Right atrium auricular region (tissue), 2 donors: ENCODE measurements around the gene SLC27A3. TPM values are rescaled to one million over a fixed set of nuclear protein-coding genes. Genes with fewer than 3 reads are reported as not detected.
A peak's percentile ranks its signal among the peaks of the same experiment; 100 is the strongest.

ENCODE experiments used
- DNase-seq: peaks from one replicate; pipeline ENCODE4 v3.0.0-alpha.2; 2019; ENCODE audit warnings: low spot score
- H3K27ac ChIP-seq, 2 donors: fragments of 200-600 bp; sonication (generic); 1 replicate in 1 of 2; 2 replicates in 1 of 2; pipeline ENCODE4 v1.5.1; 2016 to 2019
- H3K27me3 ChIP-seq, 2 donors: fragments of 200-600 bp; sonication (generic); one replicate each; pipeline versions ENCODE4 v1.5.1 to v1.6.0; 2017 to 2019
- H3K36me3 ChIP-seq: fragments of 200-600 bp; sonication (generic); one replicate; pipeline ENCODE4 v1.5.1; 2016
- H3K4me1 ChIP-seq, 2 donors: fragments of 200-600 bp; sonication (generic); one replicate each; pipeline versions ENCODE4 v1.5.1 to v1.6.0; 2017 to 2019
- H3K4me3 ChIP-seq, 2 donors: fragments of 200-600 bp; sonication (generic); 1 replicate in 1 of 2; 2 replicates in 1 of 2; pipeline ENCODE4 v1.5.1; 2017 to 2019; ENCODE audit warnings: mild to moderate bottlenecking in 1 of 2, moderate library complexity in 1 of 2
- H3K9me3 ChIP-seq, 2 donors: fragments of 200-600 bp; sonication (generic); one replicate each; pipeline ENCODE4 v1.5.1; 2019
- CTCF ChIP-seq, 2 donors: fragments of 200-600 bp; sonication (generic); IDR thresholded peaks; one replicate each; pipeline ENCODE4 v1.5.1; 2019; ENCODE audit warnings: antibody characterized with exemption in 2 of 2
- total RNA-seq, 2 donors: library from RNA; depleted of rRNA; stranded (reverse); fragments of >200 nt; gene quantifications; one replicate each; pipeline ENCODE4 v1.1.0, GENCODE V29; 2016

Gene SLC27A3
- total RNA-seq, 2 donors from 2014 or later: 9.9 to 20.1 TPM

GRCh38 chr1:153776352-153776751 lies 1.1 kb downstream of the SLC27A3 start:
- peaks cover 0 to 86% of the 10 kb centered on the region in 2 donors for H3K4me1 ChIP-seq
- peak overlapping the region; percentile 56 to 67 for H3K4me3 ChIP-seq
- peaks cover 16% of the 10 kb centered on the region for H3K36me3 ChIP-seq
- no peaks in the 10 kb centered on the region for H3K9me3 ChIP-seq
- TF ChIP-seq CTCF (IDR thresholded peaks at IDR 0.05): no peak
- no peaks in the 10 kb centered on the region for H3K27me3 ChIP-seq
- DNase-seq: no peak
- peak overlapping the region; percentile 81 to 82 for H3K27ac ChIP-seq

- H3K36me3 ChIP-seq: peaks cover 12% of the 10 kb centered on the region
- no peak for TF ChIP-seq CTCF (IDR thresholded peaks at IDR 0.05)
- H3K4me3 ChIP-seq: peak overlapping the region in 1 of 2 donors; percentile 67
- H3K9me3 ChIP-seq: no peaks in the 10 kb centered on the region
- no peak overlapping the region for H3K27ac ChIP-seq
- H3K27me3 ChIP-seq: no peaks in the 10 kb centered on the region
- H3K4me1 ChIP-seq: peaks cover 0 to 82% of the 10 kb centered on the region in 2 donors
- no peak for DNase-seq
Observed at GRCh38 chr1:153776845-153777370, 1.7 kb downstream of the SLC27A3 start.

GRCh38 chr1:153777648-153778047 lies 2.4 kb downstream of the SLC27A3 start:
- H3K27me3 ChIP-seq: no peaks in the 10 kb centered on the region
- H3K36me3 ChIP-seq: peaks cover 7% of the 10 kb centered on the region
- H3K9me3 ChIP-seq: no peaks in the 10 kb centered on the region
- no peak for DNase-seq
- peaks cover 0 to 79% of the 10 kb centered on the region in 2 donors for H3K4me1 ChIP-seq
- no peak overlapping the region for H3K27ac ChIP-seq
- no peak overlapping the region for H3K4me3 ChIP-seq
- TF ChIP-seq CTCF (IDR thresholded peaks at IDR 0.05): no peak

GRCh38 chr1:153778051-153778823 lies 3.0 kb downstream of the SLC27A3 start:
- DNase-seq: no peak
- H3K4me1 ChIP-seq: peaks cover 0 to 80% of the 10 kb centered on the region in 2 donors

GRCh38 chr1:153778824-153779519 lies 3.8 kb downstream of the SLC27A3 start:
- Histone ChIP-seq H3K36me3 (no peaks in the 10 kb centered on the region), H3K4me1 (peaks cover 0 to 74% of the 10 kb centered on the region in 2 donors), H3K4me3 (no peak overlapping the region), H3K9me3 (no peaks in the 10 kb centered on the region), H3K27me3 (no peaks in the 10 kb centered on the region), H3K27ac (no peak overlapping the region)
- no peak for DNase-seq
- TF ChIP-seq CTCF (IDR thresholded peaks at IDR 0.05): no peak

More at GRCh38 chr1:153778051-153778823, 3.0 kb downstream of the SLC27A3 start:
- Histone ChIP-seq H3K9me3 (no peaks in the 10 kb centered on the region), H3K27me3 (no peaks in the 10 kb centered on the region), H3K4me3 (no peak overlapping the region), H3K27ac (no peak overlapping the region), H3K36me3 (peaks cover under 1% of the 10 kb centered on the region)
- no peak for TF ChIP-seq CTCF (IDR thresholded peaks at IDR 0.05)
